Measurements from ENCODE around the gene TREML4.

DNA sequence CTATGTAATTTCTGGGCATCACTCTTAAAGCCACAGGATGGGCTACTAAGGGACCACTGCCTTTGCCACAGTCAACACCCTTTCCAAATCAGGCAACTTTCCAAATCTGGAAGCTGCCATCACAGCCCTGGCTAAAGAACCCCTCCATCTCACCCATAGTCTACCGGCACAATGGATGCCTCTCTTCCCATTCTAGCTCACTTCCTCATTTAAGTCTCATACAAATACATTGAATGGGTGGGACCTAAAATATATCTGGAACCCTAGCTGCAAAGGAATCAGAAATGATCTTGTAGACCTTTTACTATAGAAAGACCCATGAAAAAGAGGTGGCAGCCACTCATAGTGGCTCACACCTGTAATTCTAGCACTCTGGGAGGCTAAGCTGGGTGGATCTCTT is 3.3 kb upstream of the TREML4 start:
- TF ChIP-seq POLR2A (IDR thresholded peaks at IDR 0.05) (no peak), CTCF (IDR thresholded peaks at IDR 0.05) (no peak)
